Head of caudate nucleus (tissue), 42 donors: ENCODE data around the gene PBX1.

Source experiments
- DNase-seq, 42 donors: peaks; one replicate each; pipeline versions ENCODE4 v3.0.0 to v3.0.0-alpha.2; 2020 to 2021; ENCODE audit warnings: mixed read lengths in 7 of 42
- intact Hi-C: fragments of 100-400 bp; cut with DNase I; formaldehyde crosslinking; loops from one replicate; pipeline ENCODE4 v1.15.0; 2022

PBX1 gene

DNA sequence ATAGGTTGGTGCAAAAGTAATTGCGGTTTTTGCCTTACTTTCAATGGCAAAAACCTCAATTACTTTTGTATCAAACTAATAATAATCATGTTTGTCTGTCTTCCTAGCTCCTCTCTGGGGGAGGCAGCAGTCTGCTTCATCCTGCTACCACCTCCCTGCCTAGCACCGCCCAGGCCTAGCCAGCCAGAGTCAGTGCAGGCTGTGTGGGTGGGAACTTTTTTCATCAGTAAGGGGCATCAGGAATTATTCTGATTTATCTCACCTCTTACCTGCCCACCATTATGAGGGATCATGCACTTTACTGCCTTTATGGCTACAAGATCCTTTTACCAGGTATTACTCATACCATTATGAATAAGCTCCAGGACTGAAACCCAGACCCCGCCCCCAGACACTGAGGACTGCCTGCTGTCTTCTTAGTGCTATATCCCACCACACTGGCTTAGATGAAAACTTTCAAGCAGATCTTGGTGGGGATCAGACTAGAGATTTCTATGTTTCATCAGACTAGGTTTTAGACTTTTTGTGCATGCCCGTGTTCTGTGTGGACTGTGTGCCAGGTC lies 116.4 kb downstream of the PBX1 start:
- DNase-seq: peak in 9 of 42 donors; percentile 22 to 64 (median 38)
- intact Hi-C loops: no loop called here

DNA sequence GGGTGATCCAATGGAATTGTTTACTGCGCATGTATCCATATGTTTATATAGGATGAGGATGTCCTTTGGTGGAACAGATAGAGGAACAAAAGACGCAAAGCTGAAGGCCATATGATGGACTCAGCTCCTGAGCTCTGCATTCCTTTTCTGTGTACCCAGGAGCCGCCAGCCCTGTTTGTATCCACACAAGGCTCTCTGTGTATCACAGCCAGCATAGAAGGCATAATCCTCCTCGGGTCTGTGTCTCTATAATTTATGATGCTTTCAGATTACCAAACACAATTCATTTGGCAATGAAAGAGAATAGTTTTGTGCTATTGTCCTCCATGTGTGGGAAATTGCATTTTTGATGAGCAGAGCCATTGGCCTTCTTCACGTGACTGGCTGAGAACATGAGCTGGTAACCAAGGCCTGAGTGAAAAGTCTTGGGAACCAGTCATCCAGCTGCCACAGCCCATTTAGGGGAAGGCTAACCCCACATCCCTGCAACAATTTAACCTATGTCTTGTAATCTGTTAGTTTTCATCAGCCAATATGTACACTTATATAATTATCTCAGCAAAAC lies 119.2 kb downstream of the PBX1 start:
- intact Hi-C loops: no loop called here

DNA sequence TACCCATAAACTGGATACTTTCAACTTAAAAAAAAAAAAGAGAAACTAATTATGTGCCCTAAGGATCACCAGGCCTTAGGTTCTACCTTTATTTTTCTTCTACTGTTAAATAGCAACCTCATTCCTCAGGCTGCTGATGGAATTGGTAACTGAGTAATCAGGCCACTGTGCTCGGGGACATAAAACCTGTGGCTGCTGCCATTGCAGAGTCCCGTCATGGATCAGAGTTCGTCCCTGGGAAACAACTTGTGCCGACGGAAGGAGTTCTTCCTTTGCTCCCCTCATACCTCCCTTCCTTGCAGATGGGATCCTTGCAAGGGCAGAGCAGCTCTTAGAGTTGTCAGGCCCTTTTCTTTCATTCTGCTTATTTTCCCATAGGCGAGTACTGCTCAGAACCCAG lies 123.6 kb downstream of the PBX1 start:
- DNase-seq: peak in 1 of 42 donors; percentile 18
- intact Hi-C loops: no loop called here

More for the DNA sequence above, 119.2 kb downstream of the PBX1 start:
- DNase-seq: peak in 1 of 42 donors; percentile 32

DNA sequence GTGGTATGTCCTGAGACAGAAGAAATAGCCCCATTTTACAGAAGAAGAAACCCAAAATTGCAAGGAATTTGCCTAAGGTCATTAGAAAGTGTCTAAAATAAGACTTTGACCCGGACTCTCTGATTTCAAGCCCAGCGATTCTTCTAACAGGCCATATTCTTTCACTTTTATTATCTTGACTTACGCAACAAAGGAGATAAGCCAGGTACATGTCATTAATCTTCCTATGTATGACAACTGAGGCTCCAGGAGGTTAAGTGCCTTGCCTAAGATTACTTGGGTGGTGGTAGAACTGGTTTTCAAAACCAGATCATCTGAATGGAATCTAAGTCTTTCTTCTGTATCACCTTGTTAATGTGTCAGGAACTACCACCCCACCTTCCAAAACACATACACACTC lies 124.3 kb downstream of the PBX1 start:
- intact Hi-C loops: no loop called here
- no peak for DNase-seq

DNA sequence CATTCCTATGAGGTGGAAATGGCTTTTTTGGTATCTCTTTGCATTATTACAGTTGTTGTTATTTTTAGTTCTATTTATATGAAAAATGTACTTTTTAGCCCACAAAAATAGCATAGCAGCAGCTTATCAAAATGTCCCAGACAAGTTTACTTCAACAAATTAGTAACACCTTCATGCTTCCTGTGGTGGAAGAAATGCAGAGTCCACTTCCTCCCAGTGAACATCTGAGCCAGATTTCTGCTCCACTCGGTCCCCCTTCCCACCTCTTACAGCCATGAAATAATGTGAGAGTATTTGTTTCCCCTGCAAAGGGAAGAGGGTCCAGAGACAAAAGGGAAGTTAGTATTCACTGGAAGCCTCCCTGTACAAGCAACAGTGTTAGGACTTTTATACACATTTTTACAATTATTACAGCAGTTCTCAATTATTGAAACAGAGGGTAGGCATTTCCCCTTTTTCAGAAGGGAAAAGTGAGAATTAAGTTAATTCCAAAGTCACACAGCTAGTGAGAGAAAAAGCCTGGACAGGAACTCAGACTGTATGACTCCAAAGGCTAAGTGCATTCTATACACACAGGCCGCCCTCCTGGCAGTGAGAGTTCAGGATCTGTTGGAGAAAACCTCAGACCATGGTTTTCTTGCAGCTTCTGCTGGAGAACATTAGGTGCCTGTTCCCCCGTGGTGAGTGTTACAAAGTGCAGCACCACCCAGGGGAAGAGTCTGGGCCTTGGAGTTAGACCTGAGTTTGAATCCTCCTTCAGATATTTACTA lies 126.5 kb downstream of the PBX1 start:
- intact Hi-C loops: no loop called here

DNA sequence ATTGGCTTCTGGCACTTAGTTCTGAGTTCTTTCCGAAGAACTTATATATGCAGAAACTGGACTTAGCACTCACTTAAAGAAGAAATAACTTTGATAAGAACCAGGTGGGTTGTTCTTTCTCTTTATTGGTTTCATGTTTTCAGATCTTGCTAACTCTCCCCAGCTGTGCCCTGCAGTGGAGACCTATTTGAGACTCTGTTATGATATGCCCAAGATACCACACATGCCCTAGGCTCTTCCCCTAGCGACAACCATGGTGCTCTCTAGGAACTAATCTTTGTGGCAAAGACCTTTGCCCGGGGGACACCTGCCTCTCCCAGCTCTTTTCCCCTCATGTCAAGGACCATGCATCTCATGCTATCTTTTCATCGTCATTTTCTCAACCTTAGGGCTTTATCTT lies 128.8 kb downstream of the PBX1 start:
- intact Hi-C loops: no loop called here
- no peak for DNase-seq

More for the DNA sequence above, 126.5 kb downstream of the PBX1 start:
- no peak for DNase-seq

DNA sequence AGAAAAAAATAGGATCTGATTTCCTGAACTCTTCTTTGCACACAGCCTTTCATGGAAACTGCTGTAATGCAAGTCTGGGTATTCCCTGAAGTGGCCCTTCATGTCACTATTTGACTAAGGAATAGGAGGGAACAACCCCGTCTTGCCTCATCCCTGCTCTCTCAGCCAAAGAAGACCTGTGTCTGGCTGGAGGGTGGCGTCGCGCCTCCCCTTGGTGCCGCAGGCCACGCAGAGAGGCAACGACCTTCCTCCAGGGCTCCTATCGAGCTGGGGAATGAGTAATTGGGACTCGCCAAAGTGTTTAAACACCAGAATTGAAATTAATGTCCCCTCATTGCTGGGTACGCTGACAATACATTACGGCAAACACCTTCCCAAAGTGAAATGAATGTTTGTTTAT lies 129.8 kb downstream of the PBX1 start:
- intact Hi-C loops: no loop called here
- no peak for DNase-seq

DNA sequence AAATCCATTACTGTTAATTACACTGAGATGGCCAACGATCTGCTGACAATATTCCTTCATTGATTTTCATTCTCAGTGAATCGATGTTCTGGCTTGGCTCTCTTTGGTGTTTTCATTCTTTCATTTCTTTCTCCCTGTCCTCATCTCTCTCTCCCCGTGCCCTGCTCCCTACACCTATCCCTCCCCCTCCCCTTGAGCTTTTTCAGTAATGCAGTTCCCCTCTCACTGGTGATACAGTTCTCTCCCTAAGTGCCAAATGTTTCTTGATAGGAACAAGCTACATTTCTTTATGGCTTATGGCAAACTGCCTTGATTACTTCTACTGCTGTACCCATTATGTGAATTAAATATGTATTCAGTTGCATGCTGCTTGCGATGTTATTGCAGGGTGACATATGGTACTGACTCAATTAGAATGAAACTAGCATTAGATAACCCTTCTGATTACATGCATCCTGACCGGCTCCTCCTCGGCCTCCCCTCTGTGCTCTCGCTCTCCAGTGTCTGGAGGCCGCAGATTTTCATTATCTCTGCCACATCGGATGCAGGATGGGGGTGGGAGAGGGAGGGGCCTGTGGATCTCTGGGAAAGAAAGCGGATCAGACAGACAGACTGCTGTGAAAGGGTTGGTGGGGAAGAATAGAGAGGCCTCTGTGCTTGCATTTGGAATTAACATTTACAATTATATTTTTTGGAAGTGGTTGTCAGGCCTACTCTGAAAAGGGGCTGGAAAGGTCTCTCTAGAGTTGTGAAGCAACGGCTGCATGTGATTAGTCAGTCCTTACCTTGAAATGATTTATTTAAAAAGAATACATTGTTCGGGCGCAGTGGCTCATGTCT lies 130.9 kb downstream of the PBX1 start:
- intact Hi-C loops: no loop called here
- no peak for DNase-seq

DNA sequence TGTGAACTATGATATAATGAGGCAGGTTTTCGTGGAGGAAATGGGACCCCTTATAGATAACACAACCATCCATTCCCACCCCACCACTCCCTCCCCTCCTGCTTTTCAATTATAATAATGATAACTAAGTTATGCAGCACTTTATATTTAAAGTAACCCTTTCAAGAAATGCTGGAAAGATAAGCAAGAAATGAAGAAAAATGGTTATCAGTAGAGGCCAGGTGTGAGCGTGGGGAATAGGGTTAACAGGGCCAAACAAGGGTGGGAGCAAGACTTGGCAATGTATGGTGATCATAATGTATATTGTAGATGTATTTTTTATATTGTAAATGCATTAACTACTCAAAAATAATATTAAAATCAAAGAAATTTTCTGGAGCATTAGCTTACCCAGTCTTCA lies 133.4 kb downstream of the PBX1 start:
- DNase-seq: no peak
- intact Hi-C loops: no loop called here

DNA sequence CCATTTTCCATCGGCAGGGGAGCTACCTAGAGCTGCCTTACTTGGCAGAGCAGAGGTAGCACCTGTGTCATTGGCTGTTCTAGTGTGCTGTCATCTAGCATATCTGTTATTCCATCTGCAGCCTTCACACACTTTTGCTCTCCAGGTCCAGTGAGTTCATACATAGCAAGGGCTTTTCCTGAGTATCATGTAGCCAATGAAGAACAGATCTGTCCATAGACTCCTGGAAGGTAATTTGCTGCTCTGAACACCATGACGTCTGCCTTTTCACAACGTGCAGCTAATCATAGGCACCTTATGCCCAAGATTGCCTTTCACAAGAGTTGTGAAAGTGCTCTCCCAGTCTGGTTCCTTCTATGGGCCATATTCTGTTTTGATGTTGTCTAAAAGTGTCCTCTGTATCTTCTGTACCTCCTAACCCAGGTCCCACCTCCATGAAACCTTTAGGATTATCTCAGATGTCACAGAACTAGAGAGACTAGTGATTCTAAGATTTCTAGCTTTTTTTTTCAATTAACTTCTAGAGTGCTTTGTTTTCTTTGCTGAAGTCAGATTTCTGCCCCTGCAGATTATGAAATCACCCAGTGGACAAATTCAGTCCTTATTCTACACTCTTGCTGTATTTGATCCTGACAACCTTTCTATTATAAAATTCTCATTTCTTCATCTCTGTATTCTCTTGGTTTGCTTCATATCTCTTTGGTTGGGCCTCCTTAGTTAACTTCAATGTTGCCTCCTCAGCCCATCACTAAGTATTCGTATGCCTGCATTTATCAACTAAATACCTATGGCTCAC lies 134.8 kb downstream of the PBX1 start:
- DNase-seq: no peak
- intact Hi-C loops: no loop called here

DNA sequence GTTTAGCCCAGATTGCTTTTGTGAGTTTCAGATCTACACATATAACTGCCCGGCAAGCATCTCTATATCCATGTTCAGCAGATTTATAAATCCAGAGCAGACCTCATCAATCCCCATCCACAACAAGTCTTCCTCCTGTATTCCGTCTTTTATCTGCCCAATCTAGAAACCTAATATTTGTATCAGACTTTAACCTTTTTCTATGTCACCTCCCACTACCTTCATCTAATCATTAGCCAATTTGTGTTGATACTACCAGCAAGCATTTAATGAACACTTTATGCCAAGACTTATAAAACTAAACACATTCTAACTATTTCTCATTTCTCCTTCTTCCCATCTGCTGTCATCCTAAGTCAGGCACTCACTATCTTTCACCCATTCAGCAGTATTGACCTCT lies 135.5 kb downstream of the PBX1 start:
- DNase-seq: no peak
- intact Hi-C loops: no loop called here

DNA sequence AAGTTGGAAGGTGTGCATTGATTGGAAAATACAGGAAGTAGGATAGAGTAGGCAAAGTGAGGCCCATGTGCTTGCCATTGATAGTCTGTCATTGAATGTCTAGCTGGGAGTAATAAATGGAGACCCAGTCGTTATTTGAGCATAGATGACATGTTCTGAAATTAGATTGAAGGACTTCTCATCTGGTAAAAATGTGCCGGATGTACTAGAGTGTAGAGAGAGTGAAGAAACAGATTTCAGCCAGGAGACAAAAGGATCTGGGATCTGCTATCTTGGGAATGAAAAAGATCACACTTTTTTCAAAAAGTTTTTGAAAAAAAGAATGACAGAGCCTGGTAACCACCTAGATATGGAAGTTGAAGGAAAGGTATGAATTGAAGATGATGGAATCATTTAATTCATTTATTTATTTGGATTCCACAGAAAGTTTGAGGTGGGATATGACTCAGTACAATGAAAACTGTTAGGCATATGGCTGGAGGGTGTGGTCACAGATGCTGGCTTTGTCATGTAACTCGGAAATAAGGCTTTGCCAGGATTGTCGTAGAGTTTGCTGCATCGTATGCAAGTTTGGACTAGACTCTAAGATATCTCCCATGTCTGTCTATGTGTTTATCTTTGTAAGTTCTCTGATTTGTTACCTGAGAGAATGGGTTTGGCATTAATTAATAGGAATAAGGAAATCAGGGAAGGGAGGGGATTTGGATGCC lies 137.1 kb downstream of the PBX1 start:
- intact Hi-C loops: no loop called here
- DNase-seq: no peak

DNA sequence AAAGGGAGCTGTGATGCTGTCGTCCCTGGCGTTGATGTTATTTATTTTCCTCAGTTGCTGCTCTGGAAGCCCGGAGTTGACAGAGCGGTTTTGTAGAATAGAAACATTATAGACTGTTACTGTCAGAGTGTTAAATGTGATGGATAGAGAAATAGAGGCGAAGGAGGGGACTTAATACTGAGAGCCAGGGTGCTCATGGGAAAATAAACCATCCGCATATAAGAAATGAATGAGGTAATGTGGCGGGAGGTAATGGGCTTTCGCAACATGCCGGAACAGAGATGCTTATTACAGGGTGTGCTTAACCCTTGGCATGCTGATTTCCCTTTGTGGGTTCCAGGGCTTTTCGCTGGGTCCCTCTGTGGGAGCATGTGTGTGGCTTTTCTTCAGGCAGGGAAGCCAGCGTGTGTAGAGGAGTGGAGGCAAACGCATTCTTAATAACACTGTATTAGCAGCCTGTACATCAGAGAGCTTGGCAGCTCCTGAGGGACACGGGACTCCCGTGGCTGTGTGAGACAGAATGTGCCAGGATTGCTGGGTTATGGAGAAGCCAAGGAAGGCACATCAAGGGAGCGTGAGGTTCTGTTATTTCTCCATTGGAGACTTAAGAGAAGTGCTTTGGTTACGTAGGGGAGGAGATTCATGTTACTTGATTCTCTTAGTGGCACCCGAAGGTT lies 141.0 kb downstream of the PBX1 start:
- peak in 18 of 42 donors; percentile 10 to 64 (median 44) for DNase-seq
- intact Hi-C loops: no loop called here

DNA sequence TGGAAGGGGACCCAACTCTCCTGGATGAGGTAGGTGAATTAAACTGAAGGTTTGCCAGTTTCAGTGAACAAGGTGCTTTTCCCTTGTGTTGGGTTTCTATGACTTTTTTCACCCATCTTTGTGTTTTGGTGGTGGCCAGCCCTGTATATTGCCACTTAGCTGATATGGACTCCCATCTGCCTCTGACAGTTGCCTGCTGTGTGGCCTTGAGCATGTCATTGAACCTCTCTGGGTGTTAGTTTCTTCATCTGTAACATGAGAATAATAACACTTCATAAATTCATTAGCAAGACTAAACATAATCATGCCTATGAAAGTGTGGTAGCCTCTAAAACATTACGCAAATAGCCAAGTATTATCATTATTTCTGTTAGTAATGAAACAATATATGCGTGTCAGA lies 141.7 kb downstream of the PBX1 start:
- DNase-seq: no peak
- intact Hi-C loops: no loop called here

DNA sequence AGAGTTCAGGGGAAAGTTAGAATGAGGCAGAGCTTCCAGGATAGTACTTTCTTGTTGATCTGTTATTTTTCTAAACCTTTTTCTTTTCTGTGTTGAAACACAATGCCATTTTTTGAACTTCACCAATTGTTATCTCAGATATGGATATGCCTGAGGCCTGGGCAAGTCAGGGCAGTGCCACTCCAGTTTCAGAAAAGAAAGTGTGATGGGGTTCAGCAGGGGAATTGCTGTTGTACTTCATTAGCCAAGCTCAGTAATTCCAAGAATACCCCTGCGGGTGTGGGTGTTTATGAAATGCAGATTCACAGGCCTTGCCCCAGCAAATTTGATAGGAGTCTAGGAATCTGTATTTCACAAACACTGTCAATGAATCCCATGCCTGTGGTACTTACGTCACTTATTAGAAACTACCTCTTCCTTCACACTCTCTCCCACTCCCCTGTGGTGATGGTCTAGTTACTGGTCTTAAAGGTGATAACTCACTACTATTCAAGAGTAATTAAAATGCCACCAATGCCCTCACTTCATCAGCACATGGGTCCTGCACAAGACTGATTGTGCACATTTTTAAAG lies 142.3 kb downstream of the PBX1 start:
- intact Hi-C loops: no loop called here
- DNase-seq: no peak

DNA sequence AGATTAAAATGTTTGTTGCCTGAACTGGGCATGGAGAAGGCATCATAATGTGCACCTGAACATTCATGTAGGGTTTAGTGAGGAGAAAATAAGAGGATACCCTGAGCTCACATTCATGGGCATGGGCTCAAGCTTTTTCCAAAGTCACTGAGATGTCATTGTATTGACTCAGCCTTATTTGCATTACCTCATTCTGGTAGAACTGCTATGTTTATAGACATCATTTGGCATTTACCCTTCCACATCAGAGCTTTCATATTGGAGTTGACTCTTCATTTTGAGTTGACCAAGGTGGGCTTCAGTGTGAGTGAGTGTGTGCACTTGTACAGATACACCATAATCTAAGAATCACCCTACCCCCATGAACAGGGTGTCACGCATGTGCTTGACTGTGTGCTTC lies 143.2 kb downstream of the PBX1 start:
- intact Hi-C loops: no loop called here
- DNase-seq: no peak

DNA sequence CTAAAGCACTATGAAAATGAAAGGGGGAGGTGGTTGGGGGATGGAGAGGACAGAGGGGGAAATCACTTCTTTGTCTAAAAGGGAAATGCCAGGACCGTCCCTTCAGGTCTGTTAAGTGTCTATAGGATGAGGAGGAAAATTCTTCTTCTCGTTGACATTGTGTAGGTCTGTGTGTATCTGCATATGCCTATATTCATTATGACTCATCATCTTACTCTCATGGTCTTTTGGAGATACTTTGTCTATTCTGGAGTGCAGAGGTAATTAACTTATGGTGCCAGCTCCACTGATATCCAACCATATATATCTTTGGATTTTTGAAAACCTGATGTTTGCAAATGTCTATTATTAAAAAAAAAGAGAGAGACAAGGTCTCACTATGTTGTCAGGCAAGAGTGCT lies 143.7 kb downstream of the PBX1 start:
- intact Hi-C loops: no loop called here

DNA sequence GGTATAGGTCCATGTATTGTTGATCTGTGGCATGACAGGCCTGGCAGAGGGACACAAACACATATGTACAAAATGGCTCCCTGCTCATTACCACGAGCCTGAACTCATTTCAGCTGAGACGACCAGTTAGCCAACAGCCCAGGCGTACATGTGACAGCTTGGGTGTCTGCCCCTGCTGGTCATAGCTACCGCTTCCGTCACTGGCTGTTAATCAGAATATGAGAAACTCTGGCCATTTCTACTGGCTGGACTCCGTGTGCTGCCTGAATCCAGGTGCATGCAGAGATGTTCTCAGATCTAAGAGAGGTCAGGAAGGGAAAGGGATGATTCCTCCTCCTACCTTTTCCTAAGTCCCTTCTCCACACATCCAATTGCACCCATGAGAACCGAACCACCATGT lies 144.5 kb downstream of the PBX1 start:
- peak in 12 of 42 donors; percentile 21 to 71 (median 48) for DNase-seq
- intact Hi-C loops: no loop called here

More for the DNA sequence above, 143.7 kb downstream of the PBX1 start:
- no peak for DNase-seq
